HCEC 1CT (cell line): ENCODE results near the gene MKLN1.
"Not testable (repeated sequence)": the region's sequence is repeated elsewhere in the genome, so short reads cannot be mapped to it uniquely, and the experiment has no call there.

ENCODE experiments used
- DNase-seq: peaks from one replicate; pipeline ENCODE4 v3.0.0-alpha.2; 2017

MKLN1 gene

GRCh38 chr7:131404226-131404911 is 76.7 kb downstream of the MKLN1 start:
- DNase-seq: no peak

DNA sequence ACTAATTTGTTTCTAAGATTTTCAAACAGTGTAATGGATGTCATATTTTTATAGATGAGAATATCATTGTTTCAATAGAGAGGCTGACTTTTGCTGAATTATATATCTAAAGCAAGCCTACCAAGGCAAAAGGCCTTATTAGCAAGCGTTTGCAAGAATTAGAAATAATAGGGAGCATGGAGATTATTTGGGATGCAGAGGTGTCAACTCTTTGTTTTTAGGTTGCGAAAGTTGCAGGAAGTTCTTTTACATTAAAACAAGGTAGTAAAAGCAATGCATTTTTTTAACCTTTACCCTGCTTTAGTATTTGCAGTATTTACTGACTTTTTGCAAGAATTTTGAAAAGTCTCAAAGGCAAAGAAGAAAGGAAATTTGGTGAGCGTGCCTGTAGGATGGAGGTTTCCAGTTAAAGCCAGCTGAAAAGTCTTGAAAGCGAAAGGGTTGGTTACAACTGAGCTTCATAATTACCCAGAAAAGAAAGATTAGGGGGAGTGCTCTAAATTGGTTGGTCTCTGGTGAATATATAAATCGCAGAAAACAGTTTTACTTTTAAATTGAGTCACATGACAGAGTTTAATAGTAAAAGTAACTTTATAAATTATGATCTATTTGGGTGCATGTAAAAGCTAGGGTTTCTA is 81.6 kb downstream of the MKLN1 start:
- DNase-seq: no peak

DNA sequence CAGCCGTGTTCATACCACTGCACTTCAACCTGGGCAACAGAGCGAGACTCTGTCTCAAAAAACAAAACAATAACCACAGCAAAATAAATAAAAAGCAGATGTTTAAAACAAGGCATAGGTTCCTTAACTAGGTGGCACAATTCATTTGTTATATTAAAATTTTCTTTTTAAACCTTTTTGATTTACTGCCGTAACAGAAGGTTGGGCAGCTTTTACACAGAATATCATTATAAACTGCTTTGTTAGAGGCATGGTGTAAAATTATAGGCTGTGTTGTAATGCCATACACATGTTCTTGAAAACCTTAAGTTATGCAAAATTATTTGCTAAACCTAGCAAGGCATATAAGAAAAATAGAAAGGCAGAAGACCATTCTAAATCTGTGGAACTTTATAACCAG is 84.4 kb downstream of the MKLN1 start:
- DNase-seq: no peak

- no peak for DNase-seq
Measured at GRCh38 chr7:131413711-131414110, 86.0 kb downstream of the MKLN1 start.

- DNase-seq: peak; percentile 53
Measured at GRCh38 chr7:131424219-131424822, 96.6 kb downstream of the MKLN1 start.

- no peak for DNase-seq
Measured at GRCh38 chr7:131425992-131426391, 98.3 kb downstream of the MKLN1 start.

DNA sequence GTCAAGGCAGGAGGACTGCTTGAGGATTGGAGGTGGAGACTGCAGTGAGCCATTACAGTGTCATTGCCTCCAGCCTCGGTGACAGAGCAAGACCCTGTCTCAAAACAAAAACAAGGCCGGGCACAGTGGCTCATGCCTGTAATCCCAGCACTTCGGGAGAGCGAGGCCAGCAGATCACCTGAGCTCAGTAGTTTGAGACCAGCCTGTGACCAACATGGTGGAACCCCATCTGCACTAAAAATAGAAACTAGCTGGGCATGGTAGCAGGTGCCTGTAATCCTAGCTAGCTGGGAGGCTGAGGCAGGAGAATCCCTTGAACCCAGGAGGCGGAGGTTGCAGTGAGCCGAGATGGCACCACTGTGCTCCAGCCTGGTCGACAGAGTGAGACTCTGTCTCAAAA is 103.2 kb downstream of the MKLN1 start:
- DNase-seq: not testable (repeated sequence)

DNA sequence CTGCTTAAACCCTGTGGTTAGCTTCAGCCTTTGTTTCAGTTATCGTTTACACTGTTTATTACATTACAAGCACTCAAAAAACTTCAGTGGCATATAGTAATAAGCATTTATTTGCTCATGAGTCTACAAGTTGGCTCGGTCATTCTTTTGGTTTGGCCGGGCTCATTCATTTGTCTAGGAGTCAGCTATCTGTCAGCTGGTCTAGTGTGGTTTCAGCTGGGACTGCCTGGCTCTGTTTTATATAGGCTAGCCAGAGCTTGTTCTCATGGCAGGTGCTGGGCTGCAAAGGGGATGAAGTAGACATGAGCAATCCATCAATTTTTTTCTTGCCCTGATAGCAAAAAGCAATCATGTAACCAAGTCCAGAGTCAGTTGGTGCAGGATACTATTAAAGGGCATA is 103.6 kb downstream of the MKLN1 start:
- DNase-seq: peak; percentile 27

DNA sequence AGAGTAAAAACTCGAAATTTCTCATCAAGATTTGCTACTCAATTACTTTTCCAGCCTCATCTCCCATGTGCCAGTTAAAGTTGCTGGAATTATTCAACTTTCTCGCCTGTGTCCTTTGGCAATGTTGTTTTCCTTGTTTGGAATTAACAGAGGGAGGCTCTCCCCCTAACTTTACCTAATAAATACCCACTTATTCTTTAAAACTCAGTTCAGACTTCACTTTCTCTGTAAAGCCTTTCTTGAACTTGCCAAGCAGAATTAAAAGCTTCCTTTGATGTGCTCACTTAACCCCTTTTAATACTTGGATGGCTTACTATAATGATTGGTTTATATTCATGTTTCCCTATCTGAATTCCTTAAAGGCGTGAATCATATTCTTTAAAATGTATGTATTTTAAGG is 104.1 kb downstream of the MKLN1 start:
- no peak for DNase-seq

- no peak for DNase-seq
Measured at GRCh38 chr7:131436384-131436783, 108.7 kb downstream of the MKLN1 start.

GRCh38 chr7:131438969-131439368 is 111.3 kb downstream of the MKLN1 start:
- DNase-seq: no peak

DNA sequence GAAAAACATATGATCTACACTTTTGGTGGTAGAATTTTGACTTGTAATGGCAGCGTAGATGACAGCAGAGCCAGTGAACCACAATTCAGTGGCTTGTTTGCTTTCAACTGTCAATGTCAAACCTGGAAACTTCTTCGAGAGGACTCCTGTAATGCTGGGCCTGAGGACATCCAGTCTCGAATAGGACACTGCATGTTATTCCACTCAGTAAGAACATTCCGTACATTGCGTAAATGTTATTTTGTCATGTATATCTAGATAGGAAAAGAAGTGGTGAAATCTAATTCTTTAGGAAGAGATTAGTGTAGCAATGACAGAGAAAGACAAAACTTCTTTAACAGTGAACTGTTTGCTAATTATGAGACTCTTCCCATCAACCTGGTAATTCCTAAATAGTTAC is 115.8 kb downstream of the MKLN1 start:
- DNase-seq: no peak

DNA sequence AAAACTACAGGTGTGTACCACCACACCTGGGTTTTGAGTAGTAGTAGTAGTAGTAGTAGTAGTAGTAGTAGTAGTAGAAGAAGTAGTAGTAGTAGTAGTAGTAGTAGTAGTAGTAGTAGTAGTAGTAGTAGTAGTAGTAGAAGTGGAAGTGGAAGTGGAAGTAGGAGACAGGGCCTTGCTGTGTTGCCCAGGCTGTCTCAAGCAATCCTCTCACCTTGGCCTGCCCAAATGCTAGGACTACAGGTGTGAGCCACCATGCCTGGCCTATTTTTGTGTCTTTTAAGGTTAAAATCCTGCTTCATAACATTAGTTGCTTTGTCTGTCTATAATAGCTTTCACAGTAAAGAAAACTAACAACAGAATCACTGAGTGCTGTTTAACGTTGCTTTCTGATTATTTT is 117.0 kb downstream of the MKLN1 start:
- no peak for DNase-seq

GRCh38 chr7:131449373-131449902 is 121.8 kb downstream of the MKLN1 start:
- DNase-seq: no peak

DNA sequence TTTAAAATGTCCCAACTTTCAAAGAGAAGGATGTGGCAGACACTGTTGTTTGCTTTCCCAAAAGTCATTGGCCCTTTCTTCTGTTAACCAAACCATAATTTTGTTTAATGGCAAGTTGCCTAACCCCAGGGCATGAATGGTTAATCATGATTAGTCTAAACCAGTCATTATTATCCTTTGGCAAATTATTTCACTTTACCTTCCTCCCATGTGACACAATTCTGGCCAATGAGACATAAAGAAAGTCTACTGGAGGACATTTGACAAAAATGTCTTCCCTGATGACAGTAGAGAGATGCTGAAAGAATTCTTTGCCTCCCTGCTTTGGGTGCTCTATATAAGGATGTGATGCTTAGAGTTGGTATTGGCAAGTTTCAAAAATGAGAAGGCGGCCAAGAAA is 126.8 kb downstream of the MKLN1 start:
- no peak for DNase-seq

GRCh38 chr7:131455001-131455400 is 127.3 kb downstream of the MKLN1 start:
- no peak for DNase-seq

GRCh38 chr7:131455546-131455945 is 127.9 kb downstream of the MKLN1 start:
- DNase-seq: no peak

DNA sequence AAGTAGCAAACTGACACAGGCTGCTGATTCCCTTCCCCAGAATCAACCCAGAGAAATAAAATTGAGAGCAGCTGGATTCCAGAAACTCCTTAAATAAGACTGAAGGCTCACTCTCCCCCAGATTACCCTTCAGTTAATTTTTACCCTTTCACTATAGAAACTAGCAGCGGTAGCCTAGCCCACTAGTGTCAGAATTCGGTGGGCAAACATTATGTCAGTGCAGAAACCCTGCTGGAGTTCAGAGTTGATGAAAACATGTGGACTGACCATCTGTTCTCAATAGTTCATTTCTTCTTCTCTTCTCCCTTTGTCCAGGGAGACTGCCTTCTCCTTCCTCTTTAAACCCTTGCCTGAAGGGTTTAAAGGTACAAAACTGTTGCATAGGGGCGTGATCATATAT is 128.7 kb downstream of the MKLN1 start:
- no peak for DNase-seq

DNA sequence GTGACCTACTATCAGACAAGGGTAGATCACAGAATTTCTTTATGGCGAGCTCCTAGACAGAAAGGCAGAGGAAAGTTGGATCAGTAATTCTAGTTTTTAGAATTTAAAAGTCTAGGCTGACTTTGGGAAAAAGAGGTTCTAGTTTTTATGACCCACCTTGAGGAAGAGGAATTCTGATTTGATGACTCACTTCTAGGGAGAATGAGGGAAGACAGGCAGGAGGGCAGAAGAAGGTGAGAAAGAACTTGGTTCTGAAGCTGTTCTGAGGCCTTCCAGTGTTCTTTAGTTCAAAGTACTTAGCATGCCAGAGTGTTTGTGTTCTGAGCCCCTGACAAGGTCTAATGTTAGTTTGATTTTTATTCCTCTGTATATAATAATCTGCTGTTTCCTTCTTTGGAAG is 131.6 kb downstream of the MKLN1 start:
- DNase-seq: no peak

GRCh38 chr7:131462059-131462458 is 134.4 kb downstream of the MKLN1 start:
- no peak for DNase-seq

GRCh38 chr7:131462715-131463114 is 135.0 kb downstream of the MKLN1 start:
- not testable (repeated sequence) for DNase-seq

DNA sequence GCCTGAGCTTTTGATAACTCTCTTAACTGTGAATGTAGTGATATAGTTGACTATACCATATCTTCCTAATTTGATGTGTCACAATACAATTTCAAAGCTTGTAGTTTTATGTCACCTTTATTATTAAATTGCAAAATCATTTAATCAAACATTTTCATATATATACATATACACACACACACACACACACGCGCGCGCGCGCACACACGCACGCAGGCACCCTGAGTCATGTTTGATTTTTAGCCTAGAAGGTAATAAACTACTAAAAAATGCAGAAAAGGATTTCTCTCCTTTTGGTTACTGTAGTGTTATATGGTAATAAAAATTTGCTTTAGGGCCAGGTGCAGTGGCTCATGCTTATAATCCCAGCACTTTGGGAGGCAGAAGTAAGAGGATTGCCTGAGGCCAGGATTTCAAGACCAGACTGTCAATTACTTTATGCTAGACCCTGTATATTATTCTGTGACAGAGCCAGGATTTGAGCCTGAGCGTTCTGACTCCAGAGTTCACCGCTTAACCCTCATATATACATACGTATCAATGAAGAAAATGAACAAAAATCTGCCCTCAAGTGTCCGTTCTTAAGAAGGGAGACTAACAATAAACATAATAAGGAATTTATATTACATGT is 139.2 kb downstream of the MKLN1 start:
- DNase-seq: no peak

GRCh38 chr7:131467788-131468187 is 140.1 kb downstream of the MKLN1 start:
- DNase-seq: no peak
